Body of pancreas (tissue), 4 donors: ENCODE measurements around the gene COA8.

Experiments used
- POLR2A ChIP-seq, 3 donors: fragments of 450-650 bp; IDR thresholded peaks; one replicate each; pipeline ENCODE4 v1.6.1; 2016; ENCODE audit warnings: antibody characterized with exemption in 3 of 3, mild to moderate bottlenecking in 2 of 3
- TF ChIP-seq, protein P1 (sequence below), 7 experiments: fragments of 450-650 bp in 4 of 7; fragments of 200-600 bp in 3 of 7; sonication (generic) in 3 of 7; IDR thresholded peaks; one replicate each; pipeline ENCODE4 v1.5.1; 2016 to 2019; ENCODE audit warnings: antibody characterized with exemption in 7 of 7

GRCh38 chr14:103550451-103551337 is 12.1 kb upstream of the COA8 start:
- TF ChIP-seq, protein P1, sequence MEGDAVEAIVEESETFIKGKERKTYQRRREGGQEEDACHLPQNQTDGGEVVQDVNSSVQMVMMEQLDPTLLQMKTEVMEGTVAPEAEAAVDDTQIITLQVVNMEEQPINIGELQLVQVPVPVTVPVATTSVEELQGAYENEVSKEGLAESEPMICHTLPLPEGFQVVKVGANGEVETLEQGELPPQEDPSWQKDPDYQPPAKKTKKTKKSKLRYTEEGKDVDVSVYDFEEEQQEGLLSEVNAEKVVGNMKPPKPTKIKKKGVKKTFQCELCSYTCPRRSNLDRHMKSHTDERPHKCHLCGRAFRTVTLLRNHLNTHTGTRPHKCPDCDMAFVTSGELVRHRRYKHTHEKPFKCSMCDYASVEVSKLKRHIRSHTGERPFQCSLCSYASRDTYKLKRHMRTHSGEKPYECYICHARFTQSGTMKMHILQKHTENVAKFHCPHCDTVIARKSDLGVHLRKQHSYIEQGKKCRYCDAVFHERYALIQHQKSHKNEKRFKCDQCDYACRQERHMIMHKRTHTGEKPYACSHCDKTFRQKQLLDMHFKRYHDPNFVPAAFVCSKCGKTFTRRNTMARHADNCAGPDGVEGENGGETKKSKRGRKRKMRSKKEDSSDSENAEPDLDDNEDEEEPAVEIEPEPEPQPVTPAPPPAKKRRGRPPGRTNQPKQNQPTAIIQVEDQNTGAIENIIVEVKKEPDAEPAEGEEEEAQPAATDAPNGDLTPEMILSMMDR (IDR thresholded peaks at IDR 0.05) = no peak
- TF ChIP-seq POLR2A (IDR thresholded peaks at IDR 0.05) = no peak
